Neural progenitor cell (in vitro differentiated cells): Measurements from ENCODE around the gene ACAP1. TPM values are rescaled to one million over a fixed set of nuclear protein-coding genes. Genes with fewer than 3 reads are reported as not detected.

ENCODE experiments used
- DNase-seq: peaks from one replicate; pipeline ENCODE4 v3.0.0-alpha.2; 2016; ENCODE audit warnings: low spot score
- H2AFZ ChIP-seq: fragments of 200-600 bp; sonication (generic); replicated peaks from 2 replicates; pipeline ENCODE4 v1.6.1; 2016; ENCODE audit warnings: antibody characterized with exemption
- H3F3A ChIP-seq: fragments of 200-600 bp; sonication (generic); 2 replicates; pipeline ENCODE4 v1.6.1; 2016; ENCODE audit warnings: antibody characterized with exemption, low read depth
- H3K27ac ChIP-seq: fragments of 200-600 bp; sonication (generic); 2 replicates; pipeline ENCODE4 v1.5.1; 2016; ENCODE audit warnings: mild to moderate bottlenecking
- H3K27me3 ChIP-seq: fragments of 200-600 bp; sonication (generic); 2 replicates; pipeline ENCODE4 v1.6.1; 2016; ENCODE audit warnings: mild to moderate bottlenecking, moderate library complexity
- H3K36me3 ChIP-seq: fragments of 200-600 bp; sonication (generic); 2 replicates; pipeline ENCODE4 v1.5.1; 2016
- H3K4me1 ChIP-seq: fragments of 200-600 bp; sonication (generic); 2 replicates; pipeline ENCODE4 v1.6.1; 2016; ENCODE audit warnings: mixed run types
- H3K4me2 ChIP-seq: fragments of 200-600 bp; sonication (generic); 2 replicates; pipeline ENCODE4 v1.6.1; 2016
- H3K4me3 ChIP-seq: fragments of 200-600 bp; sonication (generic); 2 replicates; pipeline ENCODE4 v1.5.1; 2016
- H3K79me2 ChIP-seq: fragments of 200-600 bp; sonication (generic); 2 replicates; pipeline ENCODE4 v1.6.1; 2016; ENCODE audit warnings: low read depth
- H3K9ac ChIP-seq: fragments of 200-600 bp; sonication (generic); 2 replicates; pipeline ENCODE4 v1.6.1; 2016
- H3K9me3 ChIP-seq: fragments of 200-600 bp; sonication (generic); 2 replicates; pipeline ENCODE4 v1.5.1; 2016; ENCODE audit warnings: low read depth
- H4K20me1 ChIP-seq: fragments of 200-600 bp; sonication (generic); 2 replicates; pipeline ENCODE4 v1.6.1; 2016; ENCODE audit warnings: low read depth
- H3K27ac Mint-ChIP-seq: 3 replicates; pipeline ENCODE4 v1.8.0; 2021; ENCODE audit warnings: mixed read lengths
- H3K27me3 Mint-ChIP-seq: 2 replicates; pipeline ENCODE4 v1.8.0; 2022; ENCODE audit warnings: low read depth, mild to moderate bottlenecking, inconsistent platforms, moderate library complexity, mixed read lengths; ENCODE audit not compliant: insufficient read depth
- H3K36me3 Mint-ChIP-seq: 3 replicates; pipeline ENCODE4 v1.8.0; 2021; ENCODE audit warnings: mixed read lengths
- H3K4me1 Mint-ChIP-seq: 3 replicates; pipeline ENCODE4 v1.8.0; 2021; ENCODE audit warnings: mixed read lengths
- H3K4me3 Mint-ChIP-seq: 3 replicates; pipeline ENCODE4 v1.8.0; 2021; ENCODE audit warnings: mild to moderate bottlenecking, moderate library complexity, mixed read lengths
- H3K9me3 Mint-ChIP-seq: 3 replicates; pipeline ENCODE4 v1.8.0; 2020; ENCODE audit warnings: mixed read lengths
- EZH2 ChIP-seq: fragments of 200-600 bp; sonication (generic); IDR thresholded peaks from 2 replicates; pipeline ENCODE4 v1.6.1; 2017; ENCODE audit warnings: antibody characterized with exemption, mild to moderate bottlenecking, moderate library complexity
- EZH2phosphoT487 ChIP-seq: fragments of 200-600 bp; sonication (generic); IDR thresholded peaks from 2 replicates; pipeline ENCODE4 v1.6.1; 2017; ENCODE audit warnings: antibody characterized with exemption
- total RNA-seq: library from RNA; depleted of rRNA; stranded (reverse); fragments of >200 nt; gene quantifications from 2 replicates; pipeline ENCODE4 v1.2.3, GENCODE V29; 2015; ENCODE audit warnings: low replicate concordance
- TF ChIP-seq, protein P1 (sequence below): fragments of 200-600 bp; sonication (generic); IDR thresholded peaks from 2 replicates; pipeline ENCODE4 v1.5.1; 2017; ENCODE audit warnings: antibody characterized with exemption, mild to moderate bottlenecking

The ACAP1 gene
- total RNA-seq, 1 donor from 2014 or later, result 0.65 TPM

DNA sequence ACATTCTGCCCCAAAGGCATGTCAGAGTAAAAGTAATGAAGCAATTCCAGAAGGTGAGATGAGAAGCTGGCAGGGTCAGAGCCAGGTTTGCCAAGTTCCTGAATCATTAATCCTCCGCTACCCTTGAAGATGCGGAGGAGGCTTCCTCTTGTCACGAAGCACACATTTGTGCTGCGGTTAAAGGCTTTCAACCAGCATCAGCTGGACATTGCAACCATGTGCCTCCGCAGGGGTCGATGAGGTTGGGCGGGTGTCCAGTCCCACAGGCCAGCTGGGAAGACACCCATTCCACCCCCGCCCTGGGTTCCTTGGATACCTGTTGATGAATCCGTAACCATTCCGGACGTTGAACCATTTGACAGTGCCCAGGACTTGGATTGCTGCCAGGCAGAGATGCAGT is 43.2 kb upstream of the ACAP1 start:
- Mint-ChIP-seq H3K9me3 (peaks cover 2% of the 10 kb centered on the region), H3K27ac (no peak overlapping the region), H3K27me3 (peaks cover 27% of the 10 kb centered on the region), H3K4me3 (peak overlapping the region; percentile 80), H3K36me3 (no peaks in the 10 kb centered on the region), H3K4me1 (peaks cover 22% of the 10 kb centered on the region)
- H3K4me1 ChIP-seq, result peaks cover 7% of the 10 kb centered on the region
- no peak overlapping the region for H2AFZ ChIP-seq
- no peak overlapping the region for H3K9ac ChIP-seq
- DNase-seq, result no peak
- peaks cover 77% of the 10 kb centered on the region for H3K27me3 ChIP-seq
- no peaks in the 10 kb centered on the region for H3K9me3 ChIP-seq
- no peaks in the 10 kb centered on the region for H3K79me2 ChIP-seq
- peaks cover 40% of the 10 kb centered on the region for H3F3A ChIP-seq
- H3K4me2 ChIP-seq, result peak overlapping the region; percentile 77
- no peak overlapping the region for H3K4me3 ChIP-seq
- no peak overlapping the region for H3K27ac ChIP-seq
- H4K20me1 ChIP-seq, result peaks cover 11% of the 10 kb centered on the region
- TF ChIP-seq, protein P1, sequence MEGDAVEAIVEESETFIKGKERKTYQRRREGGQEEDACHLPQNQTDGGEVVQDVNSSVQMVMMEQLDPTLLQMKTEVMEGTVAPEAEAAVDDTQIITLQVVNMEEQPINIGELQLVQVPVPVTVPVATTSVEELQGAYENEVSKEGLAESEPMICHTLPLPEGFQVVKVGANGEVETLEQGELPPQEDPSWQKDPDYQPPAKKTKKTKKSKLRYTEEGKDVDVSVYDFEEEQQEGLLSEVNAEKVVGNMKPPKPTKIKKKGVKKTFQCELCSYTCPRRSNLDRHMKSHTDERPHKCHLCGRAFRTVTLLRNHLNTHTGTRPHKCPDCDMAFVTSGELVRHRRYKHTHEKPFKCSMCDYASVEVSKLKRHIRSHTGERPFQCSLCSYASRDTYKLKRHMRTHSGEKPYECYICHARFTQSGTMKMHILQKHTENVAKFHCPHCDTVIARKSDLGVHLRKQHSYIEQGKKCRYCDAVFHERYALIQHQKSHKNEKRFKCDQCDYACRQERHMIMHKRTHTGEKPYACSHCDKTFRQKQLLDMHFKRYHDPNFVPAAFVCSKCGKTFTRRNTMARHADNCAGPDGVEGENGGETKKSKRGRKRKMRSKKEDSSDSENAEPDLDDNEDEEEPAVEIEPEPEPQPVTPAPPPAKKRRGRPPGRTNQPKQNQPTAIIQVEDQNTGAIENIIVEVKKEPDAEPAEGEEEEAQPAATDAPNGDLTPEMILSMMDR, result no peak
- TF ChIP-seq EZH2phosphoT487, result no peak
- TF ChIP-seq EZH2, result no peak
- H3K36me3 ChIP-seq, result no peaks in the 10 kb centered on the region

DNA sequence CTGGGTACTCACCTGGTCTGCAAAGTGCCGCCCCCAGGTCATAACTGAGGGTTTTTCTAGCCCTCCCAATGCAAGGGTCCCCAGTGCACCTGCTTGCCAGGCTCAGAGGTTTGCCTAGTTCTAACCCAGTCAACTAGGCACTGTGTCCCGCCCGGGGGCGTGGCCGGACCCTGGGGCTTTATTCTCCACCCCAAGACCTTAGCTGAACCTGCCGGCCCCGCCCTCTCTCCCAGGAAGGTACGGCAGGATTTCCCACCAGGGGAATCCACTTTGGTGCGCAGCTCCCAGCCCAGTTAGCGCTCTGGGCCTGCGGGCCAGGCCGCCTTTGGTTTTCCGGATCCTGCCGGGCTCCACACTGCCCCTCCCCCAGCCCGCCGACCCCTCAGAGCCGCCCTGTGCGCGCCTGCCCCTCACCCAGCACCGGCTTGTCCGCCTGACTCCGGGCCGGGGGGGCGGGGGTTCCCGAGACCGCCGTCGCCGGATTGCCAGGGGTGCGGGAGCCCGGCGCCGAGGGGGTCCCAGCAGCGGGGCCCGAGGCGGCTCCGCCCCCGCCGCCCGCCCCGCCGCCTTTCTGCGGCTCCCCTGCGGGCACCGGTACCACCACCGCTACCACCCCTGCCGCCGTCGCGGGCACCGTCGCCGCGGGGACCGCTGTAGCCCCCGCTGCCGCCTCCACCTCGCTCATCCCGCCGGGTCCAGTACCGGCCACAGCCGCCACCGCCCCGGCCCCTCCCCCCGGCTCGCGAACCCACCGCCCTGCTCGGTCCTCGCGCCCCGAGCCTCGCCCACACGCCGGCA is 42.3 kb upstream of the ACAP1 start:
- TF ChIP-seq, protein P1, result no peak
- no peak for TF ChIP-seq EZH2
- no peak for TF ChIP-seq EZH2phosphoT487
- peak overlapping the region; percentile 77 for H3K4me2 ChIP-seq
- peaks cover 28% of the 10 kb centered on the region for H3K27me3 Mint-ChIP-seq

DNA sequence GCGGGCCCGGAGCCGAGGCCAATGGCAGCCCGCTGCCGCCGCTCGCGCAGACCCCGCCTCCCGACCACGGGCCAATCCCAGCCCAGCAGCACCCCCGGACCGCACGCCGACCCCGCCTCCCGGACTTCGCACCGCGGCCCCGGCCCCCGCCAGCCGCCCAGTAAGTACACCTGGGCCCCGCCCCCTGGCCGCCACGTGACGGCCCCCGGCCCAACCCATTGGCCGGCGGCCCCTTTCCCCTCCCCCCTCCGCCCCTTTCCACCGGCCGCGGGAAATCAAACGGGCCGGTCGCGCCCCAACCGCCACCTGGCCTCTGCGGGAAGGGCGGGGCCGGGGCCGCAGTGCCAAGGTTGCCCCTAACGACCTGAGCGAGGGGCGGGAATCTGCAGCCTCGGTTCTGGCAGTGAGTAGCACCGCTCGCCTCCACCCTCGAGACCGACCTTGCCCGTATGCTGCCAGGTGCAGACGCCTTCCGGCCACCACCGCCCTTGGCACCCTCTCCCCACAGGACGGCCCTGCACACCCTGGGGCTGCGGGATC is 41.6 kb upstream of the ACAP1 start, which contains the start of gene YBX2:
Gene YBX2 (minus strand): TSS at position 26 of the 540 bp plus-strand sequence. CDS start 139 bp downstream, outside the sequence.
- Histone ChIP-seq H3K4me1 (peaks cover 7% of the 10 kb centered on the region), H2AFZ (no peak within 1 kb of the TSS), H3F3A (peaks cover 40% of the 10 kb centered on the region), H3K9ac (no peak within 1 kb of the TSS), H3K27ac (no peak within 1 kb of the TSS), H3K4me2 (peak within 1 kb of the TSS; percentile 77), H3K36me3 (no peaks in the 10 kb centered on the region), H3K9me3 (no peaks in the 10 kb centered on the region), H3K27me3 (peaks cover 92% of the 10 kb centered on the region), H4K20me1 (peaks cover 11% of the 10 kb centered on the region), H3K79me2 (no peaks in the 10 kb centered on the region), H3K4me3 (peak within 1 kb of the TSS; percentile 45)
- Mint-ChIP-seq H3K4me1 (peaks cover 19% of the 10 kb centered on the region), H3K27me3 (peaks cover 28% of the 10 kb centered on the region), H3K4me3 (peak within 1 kb of the TSS; percentile 80), H3K36me3 (no peaks in the 10 kb centered on the region), H3K9me3 (peaks cover 2% of the 10 kb centered on the region), H3K27ac (no peak within 1 kb of the TSS)
- TF ChIP-seq EZH2phosphoT487 (no peak), EZH2 (peak; percentile 33)
- peak; percentile 95 for DNase-seq

More for the DNA sequence above, 42.3 kb upstream of the ACAP1 start:
- Histone ChIP-seq H3K79me2 (no peaks in the 10 kb centered on the region), H4K20me1 (peaks cover 11% of the 10 kb centered on the region), H3K4me3 (peak overlapping the region; percentile 45), H3F3A (peaks cover 40% of the 10 kb centered on the region), H3K9me3 (no peaks in the 10 kb centered on the region), H3K9ac (no peak overlapping the region), H3K27me3 (peaks cover 85% of the 10 kb centered on the region), H2AFZ (no peak overlapping the region), H3K4me1 (peaks cover 7% of the 10 kb centered on the region), H3K27ac (no peak overlapping the region), H3K36me3 (no peaks in the 10 kb centered on the region)
- no peak overlapping the region for H3K27ac Mint-ChIP-seq
- H3K4me1 Mint-ChIP-seq, result peaks cover 20% of the 10 kb centered on the region
- peak; percentile 77 for DNase-seq
- peaks cover 2% of the 10 kb centered on the region for H3K9me3 Mint-ChIP-seq
- H3K4me3 Mint-ChIP-seq, result peak overlapping the region; percentile 80
- H3K36me3 Mint-ChIP-seq, result no peaks in the 10 kb centered on the region
